GM11168 (cell line): ENCODE results near the gene MARCHF3.
"Not testable (repeated sequence)": the region's sequence is repeated elsewhere in the genome, so short reads cannot be mapped to it uniquely, and the experiment has no call there.

Experiments used
- in situ Hi-C: fragments of 300-500 bp; cut with MboI; formaldehyde crosslinking; loops from one replicate; pipeline ENCODE4 v1.12.0; 2022; ENCODE audit warnings: low sequenced_read_pairs; ENCODE audit not compliant: unreplicated experiment

The MARCHF3 gene

DNA sequence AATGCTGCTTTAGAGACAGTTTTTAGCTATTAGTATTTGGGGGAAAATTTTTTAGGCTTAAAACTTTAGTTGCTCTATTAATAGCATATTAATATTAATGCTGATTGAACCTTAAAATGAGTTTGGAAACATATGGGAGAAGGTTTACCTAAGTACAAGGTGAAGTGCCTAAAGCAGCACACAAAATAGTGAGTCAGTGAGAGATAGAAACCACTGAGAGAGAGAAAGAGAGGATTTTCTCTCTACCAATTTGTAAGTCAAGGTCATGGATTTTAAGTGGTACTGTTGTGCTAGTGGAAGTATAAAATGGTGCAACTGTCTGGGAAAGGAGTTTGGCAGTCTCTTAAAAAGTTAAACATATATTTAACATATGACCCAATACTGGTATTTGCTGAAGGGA lies 64.9 kb downstream of the MARCHF3 start:
- in situ Hi-C loops: no loop called here

DNA sequence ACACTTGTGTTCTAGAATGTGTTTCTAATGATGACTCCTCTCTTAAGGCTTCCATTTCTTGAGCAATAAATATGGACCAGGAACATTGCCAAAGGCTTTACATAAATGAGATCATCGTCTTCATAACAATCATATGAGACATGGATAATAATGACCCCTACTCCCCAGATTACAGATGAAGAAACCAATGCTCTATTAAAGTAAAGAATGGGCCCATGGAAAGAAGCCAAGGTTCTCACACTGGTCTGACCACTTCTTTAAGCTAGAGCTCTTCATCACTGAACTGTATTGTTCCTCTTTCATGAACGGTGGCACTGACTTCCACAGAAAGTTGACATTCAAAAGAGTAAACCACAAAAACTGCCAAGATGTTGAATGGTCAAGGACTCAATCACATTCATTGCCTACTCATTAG lies 65.3 kb downstream of the MARCHF3 start:
- in situ Hi-C loops: no loop called here

- in situ Hi-C loops: no loop called here
Observed at GRCh38 chr5:126963822-126964375, 66.5 kb downstream of the MARCHF3 start.

DNA sequence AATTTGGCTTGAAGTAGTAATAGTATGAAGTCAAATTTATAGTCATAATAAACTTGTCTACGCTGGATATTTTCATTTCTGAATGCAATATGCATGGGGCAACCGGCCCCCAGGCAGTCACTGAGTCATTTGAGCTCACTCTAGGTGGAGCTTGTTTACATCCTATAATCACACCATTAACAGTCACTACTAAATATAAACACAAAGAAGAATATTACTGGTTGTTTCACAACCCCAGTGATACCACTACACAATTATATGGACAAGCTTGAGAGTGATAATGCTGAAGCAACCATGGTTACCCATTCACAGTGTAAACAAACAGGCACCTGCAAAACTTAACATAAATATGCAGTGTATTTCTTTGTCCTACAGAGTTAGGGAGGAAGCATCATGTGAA lies 68.7 kb downstream of the MARCHF3 start:
- in situ Hi-C loops: no loop called here

DNA sequence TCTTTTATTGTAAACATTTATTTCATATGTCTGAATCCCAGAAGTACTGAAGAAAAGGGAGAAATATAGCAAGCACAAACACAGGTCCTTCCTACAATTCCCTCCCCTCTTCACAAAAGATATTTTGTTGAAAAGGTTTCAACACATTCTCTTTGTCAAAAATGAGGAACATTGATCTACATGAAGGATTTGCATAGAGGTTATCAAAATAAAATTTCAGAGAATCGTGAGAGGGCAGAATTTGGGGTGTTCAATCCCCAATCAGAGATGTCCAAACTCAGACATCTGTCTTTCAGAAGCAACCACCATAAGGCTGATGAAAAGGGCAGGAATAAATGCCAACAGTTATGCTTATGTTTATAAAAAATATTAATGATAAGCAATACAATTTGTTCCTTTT lies 69.2 kb downstream of the MARCHF3 start:
- in situ Hi-C loops: no loop called here

GRCh38 chr5:126959188-126959587 lies 71.2 kb downstream of the MARCHF3 start:
- in situ Hi-C loops: no loop called here

- in situ Hi-C loops: no loop called here
Observed at GRCh38 chr5:126956991-126957390, 73.4 kb downstream of the MARCHF3 start.

DNA sequence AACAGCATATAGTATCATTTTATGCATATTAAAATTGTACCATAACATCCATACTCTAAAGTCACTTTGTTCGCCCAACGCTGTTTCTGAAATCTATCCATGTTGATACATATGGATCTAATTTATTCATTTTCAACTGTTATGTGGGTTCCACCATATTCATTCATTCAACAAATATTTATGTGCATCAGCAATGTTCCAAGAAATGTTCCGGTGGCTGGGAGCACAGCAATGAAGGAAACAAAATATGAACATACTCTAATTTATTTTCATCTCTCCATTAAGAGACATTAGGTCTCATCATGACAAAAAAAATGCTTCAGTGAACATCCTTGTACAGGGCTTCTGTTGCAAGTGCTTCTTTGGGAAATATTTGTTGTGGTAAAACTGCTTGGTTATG lies 75.4 kb downstream of the MARCHF3 start:
- in situ Hi-C loops: no loop called here

DNA sequence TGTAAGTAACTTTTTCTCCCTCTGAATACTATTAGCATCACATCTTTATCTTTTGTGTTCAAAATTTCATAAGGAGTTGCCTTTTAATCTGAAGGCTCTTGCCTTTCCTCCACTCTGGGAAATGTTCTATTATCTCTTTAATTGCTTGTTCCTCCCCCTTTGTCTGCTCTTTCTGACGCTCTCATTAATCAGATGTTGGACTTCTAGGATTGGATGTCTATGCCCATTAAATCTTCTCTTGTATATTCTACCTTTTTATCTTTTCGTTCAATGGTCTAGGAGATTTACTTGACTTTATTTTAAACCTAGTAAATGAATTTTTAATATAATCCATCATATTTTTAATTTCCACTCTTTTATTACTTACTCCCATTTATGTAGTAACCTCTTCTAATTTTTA lies 76.7 kb downstream of the MARCHF3 start:
- in situ Hi-C loops: no loop called here

GRCh38 chr5:126949475-126949874 lies 80.9 kb downstream of the MARCHF3 start:
- in situ Hi-C loops: no loop called here

DNA sequence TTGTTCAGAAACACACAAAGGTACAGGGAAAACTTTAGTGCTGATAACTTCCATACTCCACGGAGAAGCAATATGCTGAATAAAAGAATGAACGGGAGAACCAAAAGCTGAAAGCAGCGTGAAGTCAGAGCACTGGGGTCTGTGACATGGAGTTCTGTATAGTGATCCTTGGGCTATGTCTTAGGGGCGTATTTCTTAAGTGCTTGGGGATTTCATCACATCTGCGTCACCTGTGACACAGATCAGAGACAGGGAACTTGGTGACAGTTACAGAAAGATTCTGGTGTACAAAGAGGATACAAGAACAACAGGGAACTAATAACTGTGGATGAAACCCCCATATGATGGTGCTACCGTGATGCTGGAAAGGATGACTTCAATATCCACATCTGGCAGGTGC lies 81.9 kb downstream of the MARCHF3 start:
- in situ Hi-C loops: no loop called here

- in situ Hi-C loops: no loop called here
Observed at GRCh38 chr5:126948011-126948355, 82.4 kb downstream of the MARCHF3 start.

DNA sequence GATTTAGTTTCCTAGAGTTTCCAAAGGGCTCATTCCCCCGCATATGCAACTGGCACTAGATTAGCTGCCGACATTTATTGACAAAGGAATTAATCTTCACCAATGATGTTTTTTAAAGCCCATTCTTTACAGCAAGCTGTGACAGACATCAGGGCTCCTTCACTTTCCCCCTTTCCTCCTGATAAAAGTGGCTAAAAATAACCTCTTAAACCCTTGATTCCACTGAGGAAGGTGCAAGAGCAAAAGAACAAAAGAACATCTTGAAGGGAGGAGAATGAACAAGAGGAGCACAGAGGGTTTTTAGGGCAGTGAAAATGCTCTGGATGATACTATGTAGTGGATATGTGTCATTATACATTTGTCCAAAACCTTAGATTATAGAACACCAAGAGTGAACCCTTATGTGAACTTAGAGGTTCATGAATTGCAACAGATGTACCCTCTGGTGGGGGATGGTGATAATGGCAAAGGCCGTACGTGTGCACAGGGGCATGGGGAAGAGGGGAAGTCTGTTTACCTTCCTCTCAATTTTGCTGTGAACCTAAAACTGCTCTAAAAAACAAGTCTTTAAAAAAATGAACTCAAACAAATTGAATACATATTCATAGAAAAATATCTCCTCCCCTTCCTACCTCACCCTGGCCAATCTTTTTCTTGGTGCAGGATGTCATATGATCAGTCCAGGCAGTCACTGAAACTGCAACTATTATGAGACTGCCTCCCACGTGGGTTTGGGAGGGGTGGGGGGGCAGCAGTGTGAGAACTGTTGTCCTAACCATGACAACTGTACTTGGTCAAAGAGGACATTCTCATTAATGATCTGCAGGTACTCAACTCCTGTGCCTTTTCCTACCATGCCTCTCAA lies 83.0 kb downstream of the MARCHF3 start:
- in situ Hi-C loops: no loop called here

DNA sequence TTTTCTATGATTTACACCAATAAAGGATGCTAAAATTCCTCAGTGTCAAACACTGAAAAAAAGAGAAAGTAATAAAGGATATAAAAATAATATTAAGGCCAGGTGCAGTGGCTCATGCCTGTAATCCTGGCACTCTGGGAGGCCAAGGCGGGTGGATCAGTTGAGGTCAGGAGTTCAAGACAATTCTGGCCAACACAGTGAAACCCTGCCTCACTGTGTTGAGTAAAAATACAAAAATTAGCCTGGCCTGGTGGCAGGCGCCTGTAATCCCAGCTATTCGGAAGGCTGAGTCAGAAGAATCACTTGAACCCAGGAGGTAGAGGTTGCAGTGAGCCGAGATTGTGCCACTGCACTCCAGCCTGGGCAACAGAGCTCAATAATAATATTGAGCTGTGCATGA lies 87.5 kb downstream of the MARCHF3 start:
- in situ Hi-C loops: not testable (repeated sequence)

DNA sequence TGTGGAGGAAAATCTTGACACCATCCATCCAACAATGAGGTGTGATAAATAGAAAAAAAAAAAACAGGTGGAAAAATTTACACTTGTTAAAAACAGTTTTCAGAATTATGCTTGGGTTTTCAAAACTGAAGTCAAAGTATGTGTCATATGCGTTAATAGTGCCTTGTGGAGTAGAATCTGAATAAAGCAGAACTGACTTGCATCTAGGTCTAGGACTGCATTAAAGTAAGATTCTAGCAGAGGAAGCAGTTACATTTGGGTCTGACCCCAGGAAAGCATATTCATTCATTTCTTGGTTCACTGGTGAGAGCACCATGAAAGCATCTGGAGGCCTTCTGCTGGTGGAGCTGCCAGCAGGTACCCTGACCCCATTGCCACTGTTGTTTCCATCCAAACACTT lies 89.0 kb downstream of the MARCHF3 start:
- in situ Hi-C loops: no loop called here

DNA sequence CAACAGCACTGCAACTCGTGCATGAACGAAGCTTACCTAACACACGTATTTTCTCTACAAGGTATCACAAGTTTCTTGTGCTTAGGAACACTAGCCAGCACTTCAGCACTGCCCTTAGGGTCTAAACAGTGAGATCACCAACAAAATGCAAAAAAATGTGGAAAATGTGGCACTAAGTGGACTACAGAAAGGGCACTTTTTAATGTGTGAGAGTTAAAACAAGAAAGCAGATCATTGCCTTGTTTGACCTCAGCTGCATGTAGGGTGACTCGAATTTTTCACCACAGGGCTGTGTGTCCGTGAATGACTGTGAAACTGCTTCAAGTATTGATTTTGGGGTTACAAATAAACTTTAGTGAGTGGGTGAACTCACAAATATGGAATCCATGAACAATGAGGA lies 90.5 kb downstream of the MARCHF3 start:
- in situ Hi-C loops: no loop called here

DNA sequence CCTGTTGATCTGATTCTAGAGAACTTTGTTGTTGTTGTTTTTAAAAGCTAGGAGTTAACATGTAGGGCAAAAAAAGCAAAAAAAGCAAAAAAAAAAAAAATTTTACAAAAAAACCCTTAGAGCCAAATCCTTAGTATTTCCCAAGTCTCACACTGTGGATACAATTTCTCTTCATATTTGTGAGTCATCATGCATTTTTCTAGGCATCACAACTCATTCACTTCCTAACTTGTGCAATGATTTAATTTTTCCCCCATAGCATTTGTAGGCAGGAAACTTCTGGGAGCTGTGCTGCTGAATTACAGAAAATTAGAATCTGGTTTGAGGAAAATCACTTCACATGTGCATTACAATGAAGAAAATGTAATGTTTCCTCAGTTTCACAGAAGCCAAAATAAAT lies 91.9 kb downstream of the MARCHF3 start:
- in situ Hi-C loops: no loop called here

- in situ Hi-C loops: no loop called here
Observed at GRCh38 chr5:126937771-126938170, 92.6 kb downstream of the MARCHF3 start.

GRCh38 chr5:126936775-126937418 lies 93.5 kb downstream of the MARCHF3 start:
- in situ Hi-C loops: no loop called here

DNA sequence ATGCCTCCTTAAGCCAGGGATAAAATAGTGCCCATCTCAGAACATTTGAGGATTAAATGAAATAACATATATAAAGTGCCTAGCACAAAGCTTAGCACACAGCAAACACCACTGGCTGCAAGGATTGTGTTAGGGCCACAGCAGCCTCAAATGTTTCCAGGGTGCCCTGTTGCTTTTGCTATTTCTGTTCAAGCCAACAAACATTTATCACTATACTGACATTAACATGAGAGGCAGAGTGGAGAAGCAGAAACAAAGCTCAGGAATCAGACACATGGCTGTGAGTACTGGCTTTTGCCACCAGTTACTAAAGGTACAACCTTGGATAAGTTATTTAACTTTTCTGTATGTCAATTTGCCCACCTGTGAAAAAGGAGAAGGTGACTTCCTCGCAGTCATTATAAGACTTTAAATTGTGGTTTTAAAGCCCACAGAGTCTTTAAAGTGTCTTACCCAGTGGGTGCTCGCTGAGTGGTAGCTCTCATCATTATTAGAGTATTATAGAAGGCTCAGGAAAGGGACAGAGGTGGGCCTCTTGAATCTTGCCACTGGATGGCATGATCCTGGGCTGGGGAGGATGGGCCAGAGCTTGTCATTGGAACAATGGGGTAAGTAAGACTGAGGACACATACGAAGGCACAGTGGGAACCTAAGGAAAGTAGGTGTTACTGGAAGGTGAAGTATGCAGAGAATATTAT lies 98.2 kb downstream of the MARCHF3 start:
- in situ Hi-C loops: no loop called here

DNA sequence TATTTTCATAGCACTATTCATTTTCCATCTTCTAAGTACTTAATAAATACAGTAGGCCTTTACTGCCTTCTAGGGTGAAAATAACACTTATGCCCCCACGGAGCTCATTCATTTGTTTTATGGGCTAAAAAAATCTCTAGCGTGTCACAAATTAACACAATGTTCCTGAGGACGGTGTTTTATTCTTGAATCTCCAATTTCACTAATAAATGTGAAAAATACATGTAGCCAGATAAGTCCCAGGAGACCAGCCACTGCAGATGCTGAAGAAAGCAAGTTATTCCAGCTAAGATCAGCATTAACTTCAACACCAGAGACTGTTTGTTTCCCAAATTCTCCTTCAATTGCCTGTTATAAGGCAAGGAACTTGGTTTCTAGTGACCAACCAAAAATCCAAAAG lies 102.3 kb downstream of the MARCHF3 start:
- in situ Hi-C loops: no loop called here
